Gastroesophageal sphincter (tissue), 4 donors: ENCODE data around the gene BANP. TPM values are rescaled to one million over a fixed set of nuclear protein-coding genes. Genes with fewer than 3 reads are reported as not detected.

Source experiments
- ATAC-seq: fragments of 150-250 bp; one replicate; pipeline ENCODE4 v1.9.1; 2016; ENCODE audit warnings: mild to moderate bottlenecking, moderate library complexity
- H3K27ac ChIP-seq, 4 donors: fragments of 200-600 bp; sonication (generic) in 3 of 4; 1 replicate in 3 of 4; 2 replicates in 1 of 4; pipeline ENCODE4 v1.5.1; 2016 to 2019
- H3K27me3 ChIP-seq: fragments of 200-600 bp; sonication (generic); one replicate; pipeline ENCODE4 v1.5.1; 2019
- H3K36me3 ChIP-seq, 2 donors: fragments of 200-600 bp; sonication (generic); one replicate each; pipeline ENCODE4 v1.5.1; 2019; ENCODE audit warnings: control low read depth in 1 of 2
- H3K4me1 ChIP-seq, 3 donors: fragments of 200-600 bp; sonication (generic); 1 replicate in 2 of 3; 2 replicates in 1 of 3; pipeline ENCODE4 v1.5.1; 2016 to 2019; ENCODE audit warnings: control low read depth in 2 of 3
- H3K4me3 ChIP-seq, 2 donors: fragments of 200-600 bp; sonication (generic); one replicate each; pipeline ENCODE4 v1.5.1; 2019; ENCODE audit warnings: mild to moderate bottlenecking in 1 of 2, moderate library complexity in 1 of 2
- H3K9me3 ChIP-seq, 3 donors: fragments of 200-600 bp; sonication (generic); one replicate each; pipeline ENCODE4 v1.5.1; 2017 to 2019; ENCODE audit warnings: control low read depth in 2 of 3
- CTCF ChIP-seq, 4 experiments: fragments of 200-600 bp in 2 of 4; fragments of 450-650 bp in 2 of 4; sonication (generic) in 1 of 4; IDR thresholded peaks; one replicate each; pipeline ENCODE4 v1.5.1; 2017 to 2019; ENCODE audit warnings: antibody characterized with exemption in 4 of 4, mild to moderate bottlenecking in 2 of 4, moderate library complexity in 2 of 4
- EP300 ChIP-seq: sonication (generic); formaldehyde crosslinking; IDR thresholded peaks from one replicate; pipeline ENCODE4 v1.6.1; 2017; ENCODE audit warnings: antibody characterized with exemption, mild to moderate bottlenecking
- POLR2A ChIP-seq, 2 donors: fragments of 450-650 bp; IDR thresholded peaks; one replicate each; pipeline ENCODE4 v1.6.1; 2017; ENCODE audit warnings: antibody characterized with exemption in 2 of 2, mild to moderate bottlenecking in 2 of 2, moderate library complexity in 1 of 2
- POLR2AphosphoS5 ChIP-seq: sonication (generic); formaldehyde crosslinking; IDR thresholded peaks from one replicate; pipeline ENCODE4 v1.6.1; 2017; ENCODE audit warnings: antibody characterized with exemption
- WGBS, 2 donors: methylation state at CpG; one replicate each; pipeline ENCODE4 v1.1.5; 2018; ENCODE audit warnings: low coverage in 1 of 2; 5-methylcytosine and 5-hydroxymethylcytosine counted together
- total RNA-seq, 4 donors: library from RNA; depleted of rRNA; stranded (reverse); fragments of >200 nt; gene quantifications; one replicate each; pipeline ENCODE4 v1.1.0, GENCODE V29; 2016

The BANP gene
- total RNA-seq, 4 donors from 2014 or later: 17.1 to 33.1 (median 24.2) TPM

- H3K4me1 ChIP-seq: peaks cover 0 to 26% (median 11%) of the 10 kb centered on the region in 3 donors
- no peaks in the 10 kb centered on the region for H3K27me3 ChIP-seq
- WGBS, 2 donors: 82 to 100% methylated on average over 1 to 18 of the region's 22 CpGs
- TF ChIP-seq CTCF (IDR thresholded peaks at IDR 0.05) (no peak), POLR2AphosphoS5 (no peak), EP300 (no peak), POLR2A (IDR thresholded peaks at IDR 0.05) (no peak)
- H3K4me3 ChIP-seq: no peak overlapping the region
- no peaks in the 10 kb centered on the region for H3K36me3 ChIP-seq
- no peak for ATAC-seq
- H3K27ac ChIP-seq: peak overlapping the region in 1 of 4 donors; percentile 2
- no peaks in the 10 kb centered on the region for H3K9me3 ChIP-seq
These were observed 3.7 kb upstream of the BANP start for GRCh38 chr16:87947356-87948118.

- no peaks in the 10 kb centered on the region for H3K36me3 ChIP-seq
- no peak overlapping the region for H3K4me3 ChIP-seq
- WGBS, 2 donors: 76 to 86% methylated on average over 1 to 4 of the region's 12 CpGs
- no peak for TF ChIP-seq POLR2AphosphoS5
- no peak for TF ChIP-seq POLR2A (IDR thresholded peaks at IDR 0.05)
- no peak for TF ChIP-seq EP300
- TF ChIP-seq CTCF (IDR thresholded peaks at IDR 0.05): no peak
- no peak for ATAC-seq
- H3K9me3 ChIP-seq: no peaks in the 10 kb centered on the region
- H3K27ac ChIP-seq: peak overlapping the region in 1 of 4 donors; percentile 2
- no peaks in the 10 kb centered on the region for H3K27me3 ChIP-seq
- peaks cover 0 to 32% (median 16%) of the 10 kb centered on the region in 3 donors for H3K4me1 ChIP-seq
These were observed 3.1 kb upstream of the BANP start for GRCh38 chr16:87948119-87948545.

GRCh38 chr16:87948735-87949070 lies 2.5 kb upstream of the BANP start:
- peaks cover 0 to 37% (median 16%) of the 10 kb centered on the region in 3 donors for H3K4me1 ChIP-seq
- TF ChIP-seq EP300: no peak
- no peak for TF ChIP-seq POLR2AphosphoS5
- no peak for TF ChIP-seq POLR2A (IDR thresholded peaks at IDR 0.05)
- TF ChIP-seq CTCF (IDR thresholded peaks at IDR 0.05): no peak
- no peak overlapping the region for H3K4me3 ChIP-seq
- no peaks in the 10 kb centered on the region for H3K9me3 ChIP-seq
- no peak for ATAC-seq
- peak overlapping the region in 1 of 4 donors; percentile 2 for H3K27ac ChIP-seq
- H3K36me3 ChIP-seq: no peaks in the 10 kb centered on the region
- WGBS, 2 donors: 88% methylated on average over 3 to 5 of the region's 5 CpGs
- no peaks in the 10 kb centered on the region for H3K27me3 ChIP-seq

- ATAC-seq: no peak
These were observed 2.0 kb upstream of the BANP start for GRCh38 chr16:87949071-87949744.

More at GRCh38 chr16:87949071-87949744, 2.0 kb upstream of the BANP start:
- no peak overlapping the region for H3K27ac ChIP-seq
- H3K9me3 ChIP-seq: no peaks in the 10 kb centered on the region
- H3K4me3 ChIP-seq: no peak overlapping the region
- 71 to 82% methylated on average over 4 to 16 of the region's 16 CpGs for WGBS, 2 donors
- no peaks in the 10 kb centered on the region for H3K27me3 ChIP-seq
- H3K4me1 ChIP-seq: peaks cover 0 to 42% (median 16%) of the 10 kb centered on the region in 3 donors
- TF ChIP-seq CTCF (IDR thresholded peaks at IDR 0.05) (no peak), POLR2AphosphoS5 (no peak), EP300 (no peak), POLR2A (IDR thresholded peaks at IDR 0.05) (no peak)
- peaks cover 0 to 2% of the 10 kb centered on the region in 2 donors for H3K36me3 ChIP-seq
